GM18907 (cell line): ENCODE data around the gene NDUFAB1.
A peak's percentile ranks its signal among the peaks of the same experiment; 100 is the strongest.
"Not testable (repeated sequence)": the region's sequence is repeated elsewhere in the genome, so short reads cannot be mapped to it uniquely, and the experiment has no call there.

Experiments used
- ATAC-seq: cut with Tn5 transposase; IDR thresholded peaks from one replicate; pipeline ENCODE4 v1.9.1; 2021; ENCODE audit warnings: mild to moderate bottlenecking, moderate library complexity; ENCODE audit not compliant: unreplicated experiment

NDUFAB1 gene

GRCh38 chr16:23556881-23557778, 39.0 kb downstream of the NDUFAB1 start, which contains the start of the genes EARS2 and UBFD1:
Gene EARS2, minus strand, starts transcription at chr16:23557350. Its CDS starts 7 bp downstream, at chr16:23557343.
Gene UBFD1, plus strand, starts transcription at chr16:23557727. Its CDS starts 16 bp downstream, at chr16:23557743.
- peak; percentile 91 for ATAC-seq

DNA sequence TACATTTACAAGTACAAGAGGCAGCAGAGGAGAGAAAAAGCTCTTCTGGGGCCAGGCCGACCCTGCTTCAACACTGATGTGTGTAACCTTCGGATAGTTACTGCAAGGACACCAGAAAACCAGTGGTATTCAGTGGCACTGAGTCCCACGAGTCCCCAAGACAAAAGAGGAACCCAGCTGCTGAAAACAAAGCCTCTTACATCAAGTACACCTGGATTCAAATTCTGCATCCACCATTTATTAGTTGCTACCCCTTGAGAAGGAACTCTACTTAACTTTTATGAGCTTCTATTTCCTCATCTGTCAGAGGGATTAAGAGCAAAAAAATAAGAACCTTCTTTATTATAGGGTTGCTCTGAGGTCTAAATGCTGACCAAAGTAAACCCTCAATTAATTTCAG, 41.6 kb downstream of the NDUFAB1 start:
- ATAC-seq, result no peak

GRCh38 chr16:23552161-23552560, 44.0 kb downstream of the NDUFAB1 start:
- no peak for ATAC-seq

DNA sequence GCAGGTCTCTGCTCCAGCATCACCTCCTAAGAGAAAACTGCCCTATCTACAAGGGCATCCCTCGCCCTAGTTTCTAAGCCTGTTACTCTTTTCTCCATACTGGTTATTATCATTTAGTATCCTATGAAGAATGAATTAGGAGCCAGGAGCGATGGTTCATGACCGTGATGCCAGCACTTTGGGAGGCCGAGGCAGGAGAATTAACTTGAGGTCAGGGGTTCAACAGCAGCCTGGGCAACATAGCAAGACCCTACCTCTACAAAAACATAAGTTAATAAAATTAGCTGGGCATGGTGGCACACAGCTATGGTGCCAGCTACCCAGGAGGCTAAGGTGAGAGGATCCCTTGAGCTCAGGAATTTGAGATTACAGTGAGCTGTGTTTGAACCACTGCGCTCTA, 46.2 kb downstream of the NDUFAB1 start:
- ATAC-seq, result no peak

- ATAC-seq, result no peak
Measured at GRCh38 chr16:23544436-23544835, 51.7 kb downstream of the NDUFAB1 start.

DNA sequence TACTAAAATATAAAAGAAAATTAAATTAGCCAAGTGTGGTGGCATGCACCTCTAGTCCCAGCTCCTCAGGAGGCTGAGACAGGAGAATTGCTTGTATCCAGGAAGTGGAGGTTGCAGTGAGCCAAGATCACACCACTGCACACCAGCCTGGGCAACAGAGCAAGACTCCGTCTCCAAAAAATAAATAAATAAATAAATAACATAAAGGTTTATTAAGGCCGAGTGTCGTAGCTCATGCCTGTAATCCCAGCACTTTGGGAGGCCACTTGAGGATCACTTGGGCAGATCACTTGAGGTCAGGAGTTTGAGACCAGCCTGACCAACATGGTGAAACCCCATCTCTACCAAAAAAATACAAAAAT, 55.3 kb downstream of the NDUFAB1 start:
- ATAC-seq, result not testable (repeated sequence)

- ATAC-seq, result no peak
Measured at GRCh38 chr16:23539984-23540816, 55.9 kb downstream of the NDUFAB1 start.

GRCh38 chr16:23538919-23539278, 57.2 kb downstream of the NDUFAB1 start:
- ATAC-seq, result no peak

- ATAC-seq, result no peak
Measured at GRCh38 chr16:23537390-23537789, 58.7 kb downstream of the NDUFAB1 start.

DNA sequence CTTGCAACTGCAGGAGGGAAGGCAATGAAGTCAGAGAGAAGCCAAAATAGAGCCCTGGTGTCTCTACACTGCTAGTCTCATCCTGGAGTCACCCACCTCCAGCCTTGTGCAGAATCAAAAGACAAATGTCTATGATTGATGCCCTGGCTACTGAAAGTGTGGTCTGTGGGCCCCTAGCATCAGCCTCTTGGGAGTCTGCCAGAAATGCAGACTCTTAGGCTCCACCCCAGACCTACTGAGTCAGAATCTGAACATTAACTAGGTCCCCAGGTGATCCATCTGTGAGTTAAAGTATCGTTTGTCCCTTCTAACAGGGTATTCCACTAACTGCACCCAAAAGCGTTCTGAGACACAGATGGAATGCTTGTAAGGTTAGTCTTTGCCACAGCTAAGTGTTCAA, 60.2 kb downstream of the NDUFAB1 start:
- ATAC-seq, result no peak

GRCh38 chr16:23534868-23535860, 61.0 kb downstream of the NDUFAB1 start:
- ATAC-seq, result no peak

- ATAC-seq, result no peak
Measured at GRCh38 chr16:23532448-23532847, 63.7 kb downstream of the NDUFAB1 start.
